Activated CD4-positive, CD25-positive, alpha-beta regulatory T cell treated with anti-CD3 and anti-CD28 coated beads, Interleukin-2, amount 50 U/mL, for 24 hours (primary cell): ENCODE measurements around the gene RMDN2.

ENCODE experiments used
- ATAC-seq, 2 donors: fragments of 150-1000 bp; cut with Tn5 transposase; one replicate each; pipeline ENCODE4 v1.10.0; 2021; ENCODE audit warnings: mild to moderate bottlenecking in 1 of 2, moderate library complexity in 1 of 2

Gene RMDN2

DNA sequence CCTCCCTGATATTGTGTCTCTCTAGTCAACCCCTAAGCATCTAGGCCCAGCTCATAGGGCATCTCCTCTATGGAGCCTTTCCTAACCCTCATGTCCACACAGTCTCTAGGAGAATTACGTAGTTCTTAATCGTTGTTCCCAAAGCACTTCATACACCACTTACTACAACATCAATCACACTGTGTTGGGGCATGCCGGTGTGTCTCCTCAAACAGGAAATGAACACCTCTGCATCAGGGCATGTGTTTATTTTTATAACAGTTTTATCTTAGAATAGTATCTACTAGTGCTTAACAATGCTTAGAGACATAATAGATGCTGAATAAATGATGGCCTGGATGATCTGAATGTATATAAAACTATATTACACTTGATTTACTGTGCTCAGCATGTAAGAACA is 131.1 kb downstream of the RMDN2 start:
- ATAC-seq, result no peak

DNA sequence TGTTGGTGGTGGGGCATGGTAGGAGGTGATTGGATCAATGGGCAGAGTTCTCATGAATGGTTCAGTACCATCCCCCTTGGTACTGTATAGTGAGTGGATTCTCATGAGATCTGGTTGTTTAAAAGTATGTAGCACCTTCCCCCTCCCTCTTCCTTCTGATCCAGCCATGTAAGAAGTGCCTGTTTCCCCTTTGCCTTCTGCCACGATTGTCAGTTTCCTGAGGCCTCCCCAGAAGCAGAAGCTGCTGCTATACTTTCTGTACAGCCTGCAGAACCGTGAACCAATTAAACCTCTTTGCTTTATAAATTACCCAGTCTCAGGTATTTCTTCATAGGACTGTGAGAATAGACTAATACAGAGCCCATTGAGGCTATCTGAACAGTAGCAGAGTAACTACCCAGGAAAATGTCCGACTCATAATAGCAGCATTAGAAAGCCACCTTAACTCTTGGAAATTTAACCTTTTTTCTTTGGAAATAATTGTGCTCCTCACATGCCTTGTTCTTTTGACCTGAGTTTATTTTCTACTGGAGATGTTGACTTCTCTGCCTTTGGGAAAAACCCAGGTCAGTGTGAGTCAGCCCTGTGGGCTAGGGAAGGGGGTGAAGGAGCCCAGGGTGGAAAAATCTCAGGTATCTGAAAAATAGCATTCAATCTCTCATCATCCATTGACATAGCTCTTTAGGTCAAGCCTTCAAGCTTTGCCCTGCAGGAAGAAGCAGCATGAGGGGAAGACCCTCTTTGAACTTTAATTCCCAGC is 132.7 kb downstream of the RMDN2 start:
- ATAC-seq, result no peak

DNA sequence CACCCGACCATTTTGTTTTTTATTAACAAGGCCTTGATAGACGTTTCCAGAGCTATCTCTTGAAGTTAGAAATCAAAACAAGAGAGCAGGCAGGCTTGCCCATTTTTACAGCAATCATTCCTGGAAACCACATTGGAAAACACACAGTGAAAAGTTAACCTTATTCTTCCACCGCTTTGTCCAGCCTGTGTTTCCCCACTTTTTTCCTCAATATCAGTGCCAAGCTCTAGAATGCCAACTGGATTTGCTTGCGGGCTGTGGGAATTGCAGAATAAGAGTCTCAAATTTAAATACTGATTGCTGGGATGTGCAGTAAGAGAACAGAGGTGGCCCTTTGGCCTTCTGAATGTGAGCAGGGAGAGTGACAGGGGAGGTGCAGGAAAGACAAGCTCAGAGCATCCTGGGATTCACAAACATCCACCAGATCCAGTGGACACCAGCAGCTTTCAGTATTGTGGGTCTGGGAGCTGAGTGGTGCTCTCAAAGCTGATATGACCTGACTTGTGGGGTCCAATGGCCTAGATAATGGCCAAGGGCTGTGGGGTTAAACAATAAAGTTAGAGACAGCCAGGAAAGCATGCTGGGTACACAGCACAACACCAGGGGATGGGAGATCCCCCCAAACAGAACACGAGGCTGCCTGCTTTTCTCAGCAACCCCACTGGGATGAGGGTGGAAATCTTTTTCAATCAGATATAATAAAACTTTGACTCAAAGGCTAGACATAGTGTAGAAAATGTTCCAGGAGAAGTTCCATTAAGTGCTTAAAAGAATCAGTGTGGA is 135.3 kb downstream of the RMDN2 start:
- no peak for ATAC-seq

DNA sequence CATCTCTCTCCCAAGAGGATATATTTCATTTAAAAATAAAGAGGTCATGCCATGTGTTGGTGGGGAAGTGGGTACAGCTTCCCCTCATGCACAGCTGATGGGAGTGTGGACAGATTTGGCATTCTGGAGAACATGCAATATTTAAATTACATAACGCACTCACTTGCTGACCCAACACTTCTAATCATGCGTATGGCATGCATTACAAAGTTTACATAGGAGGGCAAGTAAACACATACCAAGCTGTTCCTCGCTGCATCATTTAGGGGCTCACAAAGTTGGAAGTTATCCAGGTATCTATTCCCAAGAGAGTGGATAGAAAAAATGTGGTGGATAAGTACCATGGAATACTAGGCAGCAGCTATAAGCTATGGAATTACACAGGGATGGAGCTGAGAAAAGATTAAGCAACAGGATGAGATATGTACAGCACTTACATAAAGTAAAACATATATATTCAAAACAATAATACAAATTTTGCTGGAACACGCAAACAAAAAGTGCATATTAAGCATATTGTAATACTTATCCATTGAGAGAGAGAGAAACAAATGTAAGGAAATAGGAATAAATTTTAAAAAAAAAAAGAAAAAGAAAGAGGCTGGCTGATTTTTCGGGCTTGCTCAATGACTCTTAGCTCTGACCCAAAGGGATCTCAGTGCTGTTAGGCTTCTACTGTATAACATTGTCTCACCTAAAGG is 139.9 kb downstream of the RMDN2 start:
- ATAC-seq, result no peak

DNA sequence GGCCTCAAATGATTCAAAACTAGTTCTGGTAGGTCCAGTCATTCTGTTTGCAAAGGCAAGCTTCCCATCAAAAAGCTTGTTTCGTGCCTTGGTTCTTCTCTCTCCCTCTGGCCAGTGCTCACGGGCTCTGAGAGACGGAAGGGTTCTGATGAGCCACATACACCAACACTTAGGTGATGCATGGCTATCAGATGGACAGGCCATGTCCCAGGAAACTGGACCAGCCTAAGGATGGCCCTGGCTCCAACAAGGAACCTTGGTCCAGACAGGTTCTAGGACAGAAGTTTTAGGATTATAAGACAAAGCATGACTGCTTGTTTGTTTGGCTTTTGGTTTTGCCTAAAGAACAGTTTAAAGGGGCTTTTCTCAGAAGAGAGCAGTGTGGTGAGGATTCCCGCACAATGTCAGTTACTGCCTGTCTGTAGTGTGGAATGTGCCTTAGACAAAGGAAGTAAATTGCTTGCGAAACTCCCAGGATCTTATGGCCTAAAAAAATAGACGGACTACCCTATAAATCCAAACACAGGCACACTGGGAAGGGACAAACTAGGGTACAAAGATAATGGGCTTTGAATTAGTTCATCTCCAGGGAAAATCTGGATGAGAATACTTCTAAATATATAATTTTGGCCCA is 140.5 kb downstream of the RMDN2 start:
- ATAC-seq, result no peak

DNA sequence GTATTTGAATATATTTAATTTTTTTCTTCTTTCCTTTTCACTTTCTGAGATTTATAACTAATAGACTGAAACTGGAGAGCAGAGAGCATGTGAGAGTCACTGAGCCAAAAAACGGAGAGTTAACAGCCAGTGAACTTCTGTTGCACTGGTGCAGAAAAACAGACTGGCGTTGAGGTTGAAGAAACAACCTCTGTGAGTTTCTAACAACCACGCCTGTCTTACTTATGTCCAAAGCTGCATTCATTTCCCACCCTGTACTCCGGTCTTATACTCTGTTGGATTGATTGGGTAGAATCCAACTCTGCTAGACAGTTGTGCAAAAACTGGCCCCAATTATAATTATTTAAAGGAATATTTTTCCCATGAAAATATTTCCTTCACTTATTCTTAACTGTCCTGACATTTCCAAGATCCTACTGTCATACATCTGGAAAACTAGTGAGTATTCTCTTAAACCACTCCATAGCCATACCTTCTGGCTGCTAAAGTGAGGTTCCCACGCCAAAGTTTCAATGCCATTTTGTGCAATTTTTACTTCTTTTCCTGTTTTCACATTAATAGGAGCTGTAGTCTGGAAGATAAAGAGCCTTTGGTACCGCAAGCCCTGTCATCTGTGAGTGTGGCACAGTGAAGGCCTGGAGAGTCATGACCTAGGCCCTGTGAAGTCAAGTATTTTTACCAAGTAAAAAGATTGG is 141.5 kb downstream of the RMDN2 start:
- no peak for ATAC-seq
